ENCODE measurements around the gene SCML2.
"Not testable (repeated sequence)": the region's sequence is repeated elsewhere in the genome, so short reads cannot be mapped to it uniquely, and the experiment has no call there.

SCML2 gene

DNA sequence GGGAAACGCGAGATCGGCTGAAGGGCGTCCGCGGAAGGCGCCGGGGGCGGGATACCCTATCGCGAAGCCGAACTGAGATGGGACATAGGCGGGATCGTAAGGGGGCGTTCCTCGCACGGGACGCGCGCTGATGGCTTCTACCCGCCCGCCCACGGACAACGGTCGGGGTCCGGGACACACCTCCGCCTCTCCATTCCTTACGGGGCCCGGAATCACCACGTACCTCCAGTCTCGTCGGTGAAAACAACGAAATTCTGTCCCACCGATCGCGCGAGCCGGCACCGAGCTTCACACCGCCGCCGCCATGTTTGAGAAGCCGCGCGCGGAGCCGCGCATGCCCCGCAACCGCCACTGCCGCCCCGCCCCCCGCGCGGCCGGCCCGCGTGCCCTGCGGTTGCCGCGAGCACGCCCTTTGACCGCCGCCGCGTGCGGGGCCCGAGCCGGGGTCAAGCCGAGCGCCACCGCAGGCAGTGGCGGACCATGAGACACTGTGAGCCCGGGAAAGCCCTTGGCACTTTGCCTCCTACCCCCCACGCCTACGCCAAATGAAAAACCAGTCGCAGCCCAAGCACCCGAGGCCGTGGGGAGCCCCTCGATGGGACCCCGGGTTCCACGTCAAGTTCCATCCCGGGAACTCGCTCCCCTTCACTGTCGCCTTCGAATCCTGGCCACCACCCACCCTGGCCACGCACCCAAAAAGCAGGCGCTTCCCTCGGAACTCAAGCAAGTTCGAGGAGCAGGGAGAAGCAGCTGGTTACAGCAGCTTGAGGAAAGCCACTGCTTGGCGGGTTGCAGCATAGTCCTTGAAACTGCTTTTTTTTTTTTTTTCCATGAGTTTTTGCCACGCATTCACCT is at the start of gene SCML2:
Gene SCML2 (minus strand): TSS at position 320 of the 855 bp plus-strand sequence. CDS start 20,617 bp downstream, outside the sequence.
- peak; percentile 42 for DNase-seq (ENCODE audit: low spot score)

- DNase-seq (ENCODE audit: low spot score) = no peak
Measured at GRCh38 chrX:18401848-18402213, 47.3 kb upstream of the SCML2 start.

- DNase-seq (ENCODE audit: low spot score) = no peak
Measured at GRCh38 chrX:18394477-18394876, 40.0 kb upstream of the SCML2 start.

GRCh38 chrX:18390941-18391538 is 36.6 kb upstream of the SCML2 start:
- peak; percentile 42 for DNase-seq (ENCODE audit: low spot score)

- no peak for DNase-seq (ENCODE audit: low spot score)
Measured at GRCh38 chrX:18389966-18390365, 35.5 kb upstream of the SCML2 start.

DNA sequence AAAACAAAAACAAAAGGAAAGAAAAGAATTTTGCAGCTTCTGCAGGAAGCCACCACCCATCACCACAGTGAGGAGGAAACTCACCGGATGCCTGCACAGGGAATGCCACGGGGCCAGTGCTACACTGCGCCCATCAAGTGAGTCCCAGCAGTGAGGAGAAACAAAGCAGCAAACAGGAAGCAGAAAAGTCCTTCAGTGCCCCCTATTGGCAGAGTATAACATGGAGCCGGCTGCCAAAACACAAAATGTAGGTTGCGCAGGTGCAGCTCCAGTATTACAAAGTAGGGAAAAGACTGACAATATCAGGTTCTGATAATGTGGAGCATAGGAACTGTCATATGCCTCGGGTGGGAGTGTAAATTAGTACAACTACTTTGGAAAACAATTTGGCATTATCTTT is 23.3 kb upstream of the SCML2 start:
- DNase-seq (ENCODE audit: low spot score) = no peak

DNA sequence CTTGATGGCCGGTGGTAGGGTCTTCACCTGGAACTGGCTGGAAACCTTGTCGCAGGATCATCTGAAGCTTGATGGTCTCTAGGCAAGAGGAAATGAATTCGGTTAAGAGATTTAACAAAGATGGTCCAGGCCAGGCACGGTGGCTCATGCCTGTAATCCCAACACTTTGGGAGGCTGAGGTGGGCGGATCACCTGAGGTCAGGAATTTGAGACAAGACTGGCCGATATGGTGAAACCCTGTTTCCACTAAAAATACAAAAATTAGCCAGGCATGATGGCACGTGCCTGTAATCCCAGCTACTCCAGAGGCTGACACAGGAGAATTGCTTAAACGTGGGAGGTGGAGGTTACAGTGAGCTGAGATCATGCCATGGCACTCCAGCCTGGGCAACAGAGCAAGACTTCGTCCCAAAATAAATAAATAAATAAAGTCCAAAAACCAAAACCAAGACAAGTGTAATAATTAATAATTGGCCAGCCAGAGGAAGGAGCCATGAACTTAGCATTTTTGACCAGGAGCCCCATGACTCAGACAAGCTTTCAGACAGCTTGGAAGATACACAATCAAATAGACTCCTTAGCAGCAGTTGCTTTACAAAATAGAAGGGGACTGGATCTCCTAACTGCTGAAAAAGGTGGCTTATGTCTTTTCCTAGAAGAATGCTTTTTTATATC is 20.8 kb upstream of the SCML2 start:
- DNase-seq (ENCODE audit: low spot score) = not testable (repeated sequence)

- not testable (repeated sequence) for DNase-seq (ENCODE audit: low spot score)
Measured at GRCh38 chrX:18369096-18369495, 14.6 kb upstream of the SCML2 start.

DNA sequence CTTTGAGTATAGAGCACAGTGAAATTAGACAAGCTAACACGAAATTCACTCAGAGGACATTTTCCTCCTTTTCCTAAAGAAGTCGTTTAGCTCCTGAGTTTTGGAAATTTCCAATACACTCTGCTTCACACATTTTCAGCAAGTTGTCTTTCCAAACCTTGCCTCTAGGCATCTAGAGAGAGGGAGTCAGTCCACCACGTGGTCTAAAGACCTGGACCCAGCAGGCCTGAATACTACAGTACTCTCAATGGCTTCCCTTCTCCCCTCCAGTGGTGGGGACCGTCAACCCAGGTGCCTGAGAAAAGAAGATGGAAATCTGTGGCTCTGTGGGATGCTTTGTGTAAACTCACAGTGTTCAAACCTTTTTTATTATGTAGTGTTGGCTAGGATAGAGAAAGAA is 13.9 kb upstream of the SCML2 start:
- no peak for DNase-seq (ENCODE audit: low spot score)

DNA sequence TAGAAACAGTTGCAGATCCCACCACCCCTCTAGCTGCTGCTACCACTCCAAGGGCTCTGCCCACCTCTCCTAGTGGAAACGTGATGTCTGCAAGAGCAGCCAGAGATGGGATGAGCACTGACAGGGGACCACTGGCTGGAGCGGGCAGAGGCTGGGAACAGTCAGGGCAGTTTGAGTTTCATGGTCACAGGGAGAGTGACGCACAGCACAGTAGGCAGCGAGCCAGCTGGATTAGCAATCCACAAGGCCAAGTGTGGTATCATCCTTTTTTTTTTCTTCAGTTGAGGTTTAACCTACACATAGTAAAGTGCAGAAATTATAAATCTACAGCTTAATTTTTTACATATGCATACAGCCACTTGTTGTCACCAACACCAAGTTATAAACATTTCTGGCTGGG is 6.4 kb upstream of the SCML2 start:
- no peak for DNase-seq (ENCODE audit: low spot score)

- DNase-seq (ENCODE audit: low spot score) = no peak
Measured at GRCh38 chrX:18353931-18354368, 538 bp downstream of the SCML2 start.

- no peak for DNase-seq (ENCODE audit: low spot score)
Measured at GRCh38 chrX:18351784-18352183, 2.7 kb downstream of the SCML2 start.

- no peak for DNase-seq (ENCODE audit: low spot score)
Measured at GRCh38 chrX:18348047-18348446, 6.4 kb downstream of the SCML2 start.

- no peak for DNase-seq (ENCODE audit: low spot score)
Measured at GRCh38 chrX:18309401-18309800, 45.1 kb downstream of the SCML2 start.

DNA sequence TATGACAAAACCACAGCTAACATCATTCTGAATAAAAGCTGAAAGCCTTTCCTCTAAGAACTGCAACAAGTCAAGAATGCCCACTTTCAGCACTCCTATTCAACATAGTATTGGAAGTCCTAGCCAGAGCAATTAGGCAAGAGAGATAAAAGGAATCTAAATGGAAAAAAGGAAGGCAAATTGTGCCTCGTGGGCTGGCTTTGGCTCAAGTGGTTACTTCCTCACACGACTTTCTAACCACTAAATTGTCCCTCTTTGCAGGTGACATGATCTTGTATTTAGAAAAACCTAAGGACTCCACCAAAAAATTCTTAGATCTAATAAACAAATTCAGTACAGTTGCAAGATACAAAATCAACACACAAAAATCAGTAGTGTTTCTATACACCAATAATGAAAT is 57.2 kb downstream of the SCML2 start:
- DNase-seq (ENCODE audit: low spot score) = no peak

- no peak for DNase-seq (ENCODE audit: low spot score)
Measured at GRCh38 chrX:18294893-18295292, 59.6 kb downstream of the SCML2 start.

DNA sequence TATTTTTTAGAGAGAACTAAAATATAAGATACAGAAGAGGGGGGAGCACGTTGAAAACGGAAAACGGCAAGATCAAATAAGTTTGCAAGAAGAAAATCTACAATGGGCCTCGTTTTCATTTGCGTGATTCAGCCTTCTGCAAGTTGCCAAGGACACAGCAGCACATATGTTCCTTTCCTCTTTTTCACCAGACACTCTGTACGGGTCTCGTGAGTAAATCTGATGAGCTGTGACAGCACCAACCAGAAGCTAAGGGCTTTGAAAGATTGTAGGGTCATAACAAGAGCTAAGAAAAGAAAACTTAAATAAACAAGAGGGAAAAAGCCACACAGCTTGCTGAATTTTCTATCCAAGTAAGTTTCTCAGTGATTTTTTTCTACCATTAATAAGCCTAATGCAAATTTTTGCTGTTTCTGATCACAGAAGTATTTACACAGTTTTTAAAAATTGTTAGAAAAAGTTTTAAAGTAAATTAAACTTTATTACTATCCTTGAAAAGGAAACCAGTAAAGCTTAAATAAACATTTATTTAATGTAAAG is 63.4 kb downstream of the SCML2 start:
- DNase-seq (ENCODE audit: low spot score) = no peak

DNA sequence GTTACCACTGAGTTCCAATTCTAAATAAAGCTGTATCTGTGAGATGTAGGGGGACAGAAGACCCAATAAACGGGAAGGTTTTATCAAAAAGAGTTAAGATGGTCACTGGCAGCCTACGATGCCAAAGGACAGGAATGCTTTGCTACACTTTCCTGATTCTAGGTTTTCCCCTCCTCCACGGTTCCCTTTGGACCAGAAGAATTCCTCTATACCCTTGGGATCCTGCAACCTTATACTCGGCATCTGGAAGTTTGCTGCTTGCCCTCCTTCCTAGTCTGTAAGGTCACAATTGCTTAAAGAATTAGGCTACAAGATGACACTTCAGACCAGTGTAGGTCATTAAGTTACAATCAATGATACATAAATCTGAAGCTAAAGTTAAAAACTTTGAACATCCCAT is 64.3 kb downstream of the SCML2 start:
- no peak for DNase-seq (ENCODE audit: low spot score)

DNA sequence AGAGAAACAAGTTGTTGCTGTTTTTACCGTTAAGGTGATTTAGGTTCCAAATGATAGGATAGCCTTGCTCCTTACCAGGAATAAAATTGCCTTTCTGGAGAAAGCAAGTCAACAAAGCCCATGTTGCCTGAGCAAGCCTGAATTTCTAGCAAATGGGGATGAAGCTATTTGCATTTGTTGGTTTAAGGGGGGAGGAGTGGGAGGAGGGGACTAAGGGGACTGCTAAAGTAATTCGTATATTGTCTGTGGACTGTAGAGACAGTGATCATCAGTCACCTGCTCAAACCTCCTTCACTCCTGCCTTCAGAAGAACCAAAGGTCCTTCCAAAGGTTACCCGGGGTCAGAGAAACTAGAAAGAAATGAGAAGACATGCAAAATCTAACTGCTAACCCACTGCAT is 65.8 kb downstream of the SCML2 start:
- no peak for DNase-seq (ENCODE audit: low spot score)

DNA sequence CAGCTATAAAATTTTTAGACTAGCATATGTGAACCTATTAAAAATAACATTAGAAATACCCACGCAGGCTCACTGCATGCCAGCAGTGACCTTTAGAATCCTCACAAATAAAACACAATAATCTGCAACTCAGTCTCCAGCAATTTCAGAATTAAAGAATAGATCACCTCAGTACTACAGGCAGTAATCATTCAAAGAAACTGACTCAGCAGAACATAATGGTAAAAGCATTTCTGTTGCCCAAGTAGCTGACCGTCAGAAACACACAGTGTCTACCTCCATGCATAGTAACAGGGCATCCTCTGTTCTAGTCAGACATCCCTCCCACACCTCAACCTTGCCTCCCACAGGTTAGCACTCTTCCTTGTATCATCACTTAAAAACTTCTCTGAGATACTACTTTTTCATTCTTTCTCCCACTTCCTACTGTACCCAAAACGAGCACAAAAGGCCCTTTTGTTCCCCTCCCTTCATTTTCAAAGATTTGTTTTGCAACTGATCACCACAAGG is 68.1 kb downstream of the SCML2 start:
- DNase-seq (ENCODE audit: low spot score) = no peak

DNA sequence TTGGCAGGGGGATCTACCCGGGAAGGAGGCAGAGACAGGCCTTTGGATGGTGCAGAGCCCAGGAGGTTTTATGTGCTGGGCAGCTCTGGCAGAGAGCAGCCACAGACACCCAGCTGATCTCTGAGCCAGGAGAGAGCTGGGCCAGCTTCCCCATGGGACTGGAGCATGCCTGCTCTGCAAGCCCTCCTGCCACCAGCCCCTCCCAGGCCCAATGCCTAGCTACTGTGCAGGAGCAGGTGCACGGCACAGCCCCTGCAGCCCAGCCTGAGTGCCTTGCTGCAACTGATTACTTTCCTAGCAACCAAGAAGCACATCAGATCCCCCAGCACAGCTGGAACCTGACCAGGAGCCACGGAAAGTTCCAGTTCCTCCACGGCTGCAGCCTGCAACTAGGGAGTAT is 76.0 kb downstream of the SCML2 start:
- DNase-seq (ENCODE audit: low spot score) = no peak

DNA sequence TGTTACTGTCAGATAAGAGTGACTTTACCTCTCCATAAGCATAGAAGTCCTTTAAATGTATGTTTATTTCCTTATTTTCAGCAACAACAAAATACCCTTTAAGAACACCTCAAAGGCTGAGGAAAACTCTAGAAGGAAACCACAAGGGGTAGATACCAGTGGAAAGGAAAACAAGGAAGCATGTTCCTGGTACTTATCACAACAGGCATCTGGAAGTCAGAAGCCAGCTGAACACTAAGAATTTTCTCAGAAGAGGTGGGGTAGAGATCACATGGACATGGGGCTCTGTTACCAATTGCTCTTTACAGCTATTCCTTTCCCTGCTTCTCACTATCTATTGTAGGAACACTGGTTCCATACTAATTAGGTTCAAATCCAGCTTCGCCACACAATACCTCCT is 82.3 kb downstream of the SCML2 start:
- no peak for DNase-seq (ENCODE audit: low spot score)

DNA sequence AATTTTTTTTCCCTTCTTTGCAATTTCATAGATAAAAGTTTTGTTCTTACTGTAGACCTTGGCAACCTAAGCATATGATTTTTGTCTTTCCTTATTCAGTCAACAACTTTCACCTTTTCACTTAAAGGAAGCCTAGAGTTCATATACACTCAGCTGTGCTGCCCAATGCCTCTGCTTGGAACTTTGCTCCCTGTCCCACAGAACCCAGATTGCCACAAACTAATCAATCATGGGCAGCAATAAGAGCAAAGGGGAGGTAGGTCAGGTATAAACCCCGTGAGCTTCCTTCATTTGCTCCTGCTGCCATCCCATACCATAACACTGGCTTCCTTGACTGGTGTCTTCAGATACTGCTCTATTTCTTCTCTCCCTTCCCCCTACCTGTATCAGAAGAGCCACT is 82.8 kb downstream of the SCML2 start:
- DNase-seq (ENCODE audit: low spot score) = no peak
